ENCODE measurements around the gene SUMO3.

SUMO3 gene

GRCh38 chr21:44805226-44805625 lies 12.6 kb downstream of the SUMO3 start:
- H3K9ac ChIP-seq (ENCODE audit: low read length), result no peak overlapping the region
- no peak overlapping the region for H3K27ac ChIP-seq (ENCODE audit: low read depth, low read length)
- H3F3A ChIP-seq (ENCODE audit: insufficient read depth), result 0 out of 2 replicates have a peak, but pooled peaks cover 10% of the 10 kb centered on the region
- no peaks in the 10 kb centered on the region for H3K27me3 ChIP-seq (ENCODE audit: low read length)
- H3K4me3 ChIP-seq (ENCODE audit: insufficient read depth, low read length, poor library complexity, severe bottlenecking), result no peak overlapping the region
- peaks cover 20% of the 10 kb centered on the region for H3K79me2 ChIP-seq (ENCODE audit: insufficient read depth, low read length)
- no peaks in the 10 kb centered on the region for H4K20me1 ChIP-seq (ENCODE audit: low read depth, low read length)
- H3K9me3 ChIP-seq (ENCODE audit: insufficient read depth, low read length), result no peaks in the 10 kb centered on the region
- H3K4me2 ChIP-seq (ENCODE audit: low read depth, low read length, poor library complexity, severe bottlenecking), result no peak overlapping the region
- no peak overlapping the region for H2AFZ ChIP-seq (ENCODE audit: low read depth, low read length, severe bottlenecking)
- H3K36me3 ChIP-seq (ENCODE audit: low read length), result no peaks in the 10 kb centered on the region
- no peak for TF ChIP-seq EZH2phosphoT487 (conservative IDR thresholded peaks at IDR 0.05; ENCODE audit: low read length)
- TF ChIP-seq CTCF (IDR thresholded peaks at IDR 0.05; ENCODE audit: insufficient read depth, low read length, poor library complexity, severe bottlenecking), result no peak
- no peaks in the 10 kb centered on the region for H3K9me2 ChIP-seq (replicated peaks; ENCODE audit: insufficient read depth, low read length)

- Histone ChIP-seq H4K20me1 (ENCODE audit: low read depth, low read length) (peaks cover 2% of the 10 kb centered on the region; the same call in 1 of the 2 replicates), H3K4me2 (ENCODE audit: low read depth, low read length, poor library complexity, severe bottlenecking) (no peak overlapping the region), H3K9me2 (replicated peaks; ENCODE audit: insufficient read depth, low read length) (no peaks in the 10 kb centered on the region), H2AFZ (ENCODE audit: low read depth, low read length, severe bottlenecking) (no peak overlapping the region), H3K36me3 (ENCODE audit: low read length) (peaks cover under 1% of the 10 kb centered on the region; the same call in 1 of the 2 replicates), H3K27me3 (ENCODE audit: low read length) (no peaks in the 10 kb centered on the region), H3F3A (ENCODE audit: insufficient read depth) (0 out of 2 replicates have a peak, but pooled peaks cover 10% of the 10 kb centered on the region), H3K79me2 (ENCODE audit: insufficient read depth, low read length) (peaks cover 25% of the 10 kb centered on the region), H3K27ac (ENCODE audit: low read depth, low read length) (no peak overlapping the region), H3K9ac (ENCODE audit: low read length) (no peak overlapping the region), H3K9me3 (ENCODE audit: insufficient read depth, low read length) (no peaks in the 10 kb centered on the region), H3K4me3 (ENCODE audit: insufficient read depth, low read length, poor library complexity, severe bottlenecking) (no peak overlapping the region)
- TF ChIP-seq CTCF (IDR thresholded peaks at IDR 0.05; ENCODE audit: insufficient read depth, low read length, poor library complexity, severe bottlenecking), result no peak
- no peak for TF ChIP-seq EZH2phosphoT487 (conservative IDR thresholded peaks at IDR 0.05; ENCODE audit: low read length)
These were observed 13.1 kb downstream of the SUMO3 start for GRCh38 chr21:44804762-44805161.

- TF ChIP-seq EZH2phosphoT487 (conservative IDR thresholded peaks at IDR 0.05; ENCODE audit: low read length) (no peak), CTCF (IDR thresholded peaks at IDR 0.05; ENCODE audit: insufficient read depth, low read length, poor library complexity, severe bottlenecking) (no peak)
- peaks cover 36% of the 10 kb centered on the region for H3K79me2 ChIP-seq (ENCODE audit: insufficient read depth, low read length)
These were observed 14.2 kb downstream of the SUMO3 start for GRCh38 chr21:44803651-44804050.

More at GRCh38 chr21:44803651-44804050, 14.2 kb downstream of the SUMO3 start:
- peaks cover 10% of the 10 kb centered on the region; the same call in 1 of the 2 replicates for H4K20me1 ChIP-seq (ENCODE audit: low read depth, low read length)
- H3K27me3 ChIP-seq (ENCODE audit: low read length), result no peaks in the 10 kb centered on the region
- no peaks in the 10 kb centered on the region for H3K9me2 ChIP-seq (replicated peaks; ENCODE audit: insufficient read depth, low read length)
- no peaks in the 10 kb centered on the region for H3K9me3 ChIP-seq (ENCODE audit: insufficient read depth, low read length)
- no peak overlapping the region for H3K27ac ChIP-seq (ENCODE audit: low read depth, low read length)
- H2AFZ ChIP-seq (ENCODE audit: low read depth, low read length, severe bottlenecking), result no peak overlapping the region
- H3K36me3 ChIP-seq (ENCODE audit: low read length), result peaks cover 4% of the 10 kb centered on the region; the same call in 1 of the 2 replicates
- no peak overlapping the region for H3K4me3 ChIP-seq (ENCODE audit: insufficient read depth, low read length, poor library complexity, severe bottlenecking)
- H3K4me2 ChIP-seq (ENCODE audit: low read depth, low read length, poor library complexity, severe bottlenecking), result no peak overlapping the region
- 0 out of 2 replicates have a peak, but pooled peaks cover 10% of the 10 kb centered on the region for H3F3A ChIP-seq (ENCODE audit: insufficient read depth)
- H3K9ac ChIP-seq (ENCODE audit: low read length), result no peak overlapping the region
